Prostate gland (tissue), 2 donors: ENCODE measurements around the gene MAP4K4.

Source experiments
- CTCF ChIP-seq, 4 experiments: fragments of 200-600 bp in 2 of 4; fragments of 450-650 bp in 2 of 4; sonication (generic) in 2 of 4; IDR thresholded peaks; 1 replicate in 3 of 4; 2 replicates in 1 of 4; pipeline ENCODE4 v1.5.1; 2016 to 2019; ENCODE audit warnings: antibody characterized with exemption in 4 of 4, mild to moderate bottlenecking in 2 of 4, moderate library complexity in 2 of 4
- POLR2A ChIP-seq: fragments of 450-650 bp; IDR thresholded peaks from one replicate; pipeline ENCODE4 v1.6.1; 2016; ENCODE audit warnings: antibody characterized with exemption, mild to moderate bottlenecking
- POLR2AphosphoS5 ChIP-seq: sonication (generic); formaldehyde crosslinking; IDR thresholded peaks from one replicate; pipeline ENCODE4 v1.6.1; 2017; ENCODE audit warnings: antibody characterized with exemption

DNA sequence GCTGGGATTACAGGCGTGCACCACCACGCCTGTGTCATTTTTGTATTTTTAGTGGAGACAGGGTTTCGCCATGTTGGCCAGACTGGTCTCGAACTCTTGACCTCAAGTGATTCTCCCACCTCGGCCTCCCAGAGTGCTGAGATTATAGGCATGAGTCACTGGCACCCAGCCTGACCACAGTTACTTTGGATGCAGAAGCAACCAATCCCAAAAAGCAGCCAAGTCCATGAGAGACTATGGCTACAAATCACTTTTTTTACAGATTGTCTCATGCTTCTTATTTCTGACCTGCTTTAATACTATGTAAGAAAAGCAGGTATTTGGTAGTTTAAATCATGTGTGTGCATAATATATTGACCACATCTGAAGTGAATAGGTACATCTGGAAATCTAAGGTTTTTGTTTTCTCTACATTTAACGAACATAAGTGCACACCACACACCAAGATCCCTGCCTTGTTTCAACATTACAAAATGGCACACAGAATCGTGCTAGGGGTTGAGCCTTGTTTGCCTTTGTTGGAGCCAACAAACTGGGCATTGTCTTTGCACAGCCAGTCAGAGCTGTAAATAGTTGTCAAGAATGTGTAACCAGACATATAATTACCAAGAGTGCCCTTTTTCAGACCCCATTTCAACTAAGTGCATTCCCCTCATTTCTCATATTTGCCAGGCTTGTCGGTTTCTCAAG is 18.3 kb upstream of the MAP4K4 start:
- no peak for TF ChIP-seq CTCF (IDR thresholded peaks at IDR 0.05)
- no peak for TF ChIP-seq POLR2AphosphoS5
- no peak for TF ChIP-seq POLR2A
